ENCODE data around the gene SYVN1. TPM values are rescaled to one million over a fixed set of nuclear protein-coding genes. Genes with fewer than 3 reads are reported as not detected.

The SYVN1 gene
- total RNA-seq, 1 experiment from 2014 or later, result 34.8 TPM

DNA sequence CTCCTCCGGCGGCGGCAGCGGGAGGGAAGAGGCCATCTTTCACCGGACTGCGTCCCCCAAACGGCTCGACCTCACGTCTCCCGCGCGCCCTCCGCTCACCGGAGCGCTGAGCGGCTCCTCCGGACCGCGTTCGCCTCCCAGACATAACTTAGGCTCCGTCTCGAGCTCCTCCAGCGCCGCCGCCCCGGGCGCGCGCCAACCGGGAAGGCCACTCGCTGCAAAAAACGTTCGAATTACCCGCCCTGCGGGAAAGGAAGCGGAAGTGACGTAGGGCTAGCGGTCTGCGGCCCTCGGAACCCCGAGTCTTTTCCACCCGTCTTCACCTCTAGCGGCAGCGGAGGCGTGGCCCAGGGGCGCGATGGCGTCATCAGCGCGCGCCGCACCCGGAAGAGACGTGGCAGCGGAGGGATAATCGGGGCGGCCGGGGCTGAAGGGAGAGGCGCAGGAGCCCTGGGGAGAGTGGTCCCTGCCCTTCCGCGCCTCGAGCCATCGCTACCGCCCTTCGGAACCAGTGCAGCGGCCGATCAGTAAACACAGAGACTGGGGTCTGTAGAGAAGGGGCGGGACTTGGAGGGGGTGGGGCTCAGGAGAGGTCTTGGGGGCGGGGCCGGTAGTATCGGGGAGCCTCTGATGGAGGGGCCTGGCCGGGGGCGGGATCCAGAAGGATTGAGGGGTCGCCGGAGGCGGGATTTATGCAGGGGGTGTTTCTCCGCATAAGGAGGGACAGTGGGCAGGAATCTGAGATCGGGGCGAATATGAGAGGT, 50.3 kb downstream of the SYVN1 start, which contains the start of the genes CDCA5 and ZFPL1 (continued):
- no peak for TF ChIP-seq NR3C1 (CRISPR knock-in tag; conservative IDR thresholded peaks at IDR 0.05; ENCODE audit: low read depth)
- TF ChIP-seq, protein P1, sequence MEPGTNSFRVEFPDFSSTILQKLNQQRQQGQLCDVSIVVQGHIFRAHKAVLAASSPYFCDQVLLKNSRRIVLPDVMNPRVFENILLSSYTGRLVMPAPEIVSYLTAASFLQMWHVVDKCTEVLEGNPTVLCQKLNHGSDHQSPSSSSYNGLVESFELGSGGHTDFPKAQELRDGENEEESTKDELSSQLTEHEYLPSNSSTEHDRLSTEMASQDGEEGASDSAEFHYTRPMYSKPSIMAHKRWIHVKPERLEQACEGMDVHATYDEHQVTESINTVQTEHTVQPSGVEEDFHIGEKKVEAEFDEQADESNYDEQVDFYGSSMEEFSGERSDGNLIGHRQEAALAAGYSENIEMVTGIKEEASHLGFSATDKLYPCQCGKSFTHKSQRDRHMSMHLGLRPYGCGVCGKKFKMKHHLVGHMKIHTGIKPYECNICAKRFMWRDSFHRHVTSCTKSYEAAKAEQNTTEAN (CRISPR knock-in tag; IDR thresholded peaks at IDR 0.05), result no peak
- TF ChIP-seq, protein P2, sequence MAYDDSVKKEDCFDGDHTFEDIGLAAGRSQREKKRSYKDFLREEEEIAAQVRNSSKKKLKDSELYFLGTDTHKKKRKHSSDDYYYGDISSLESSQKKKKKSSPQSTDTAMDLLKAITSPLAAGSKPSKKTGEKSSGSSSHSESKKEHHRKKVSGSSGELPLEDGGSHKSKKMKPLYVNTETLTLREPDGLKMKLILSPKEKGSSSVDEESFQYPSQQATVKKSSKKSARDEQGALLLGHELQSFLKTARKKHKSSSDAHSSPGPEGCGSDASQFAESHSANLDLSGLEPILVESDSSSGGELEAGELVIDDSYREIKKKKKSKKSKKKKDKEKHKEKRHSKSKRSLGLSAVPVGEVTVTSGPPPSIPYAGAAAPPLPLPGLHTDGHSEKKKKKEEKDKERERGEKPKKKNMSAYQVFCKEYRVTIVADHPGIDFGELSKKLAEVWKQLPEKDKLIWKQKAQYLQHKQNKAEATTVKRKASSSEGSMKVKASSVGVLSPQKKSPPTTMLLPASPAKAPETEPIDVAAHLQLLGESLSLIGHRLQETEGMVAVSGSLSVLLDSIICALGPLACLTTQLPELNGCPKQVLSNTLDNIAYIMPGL (CRISPR knock-in tag; IDR thresholded peaks at IDR 0.05), result peak; percentile 56; the same call in 1 of the 2 replicates
- TF ChIP-seq, protein P3, sequence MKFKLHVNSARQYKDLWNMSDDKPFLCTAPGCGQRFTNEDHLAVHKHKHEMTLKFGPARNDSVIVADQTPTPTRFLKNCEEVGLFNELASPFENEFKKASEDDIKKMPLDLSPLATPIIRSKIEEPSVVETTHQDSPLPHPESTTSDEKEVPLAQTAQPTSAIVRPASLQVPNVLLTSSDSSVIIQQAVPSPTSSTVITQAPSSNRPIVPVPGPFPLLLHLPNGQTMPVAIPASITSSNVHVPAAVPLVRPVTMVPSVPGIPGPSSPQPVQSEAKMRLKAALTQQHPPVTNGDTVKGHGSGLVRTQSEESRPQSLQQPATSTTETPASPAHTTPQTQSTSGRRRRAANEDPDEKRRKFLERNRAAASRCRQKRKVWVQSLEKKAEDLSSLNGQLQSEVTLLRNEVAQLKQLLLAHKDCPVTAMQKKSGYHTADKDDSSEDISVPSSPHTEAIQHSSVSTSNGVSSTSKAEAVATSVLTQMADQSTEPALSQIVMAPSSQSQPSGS (CRISPR knock-in tag; IDR thresholded peaks at IDR 0.05; ENCODE audit: borderline replicate concordance, low read depth), result no peak
- TF ChIP-seq TCF7 (CRISPR knock-in tag; IDR thresholded peaks at IDR 0.05; ENCODE audit: low read depth), result peak; percentile 68; the same call in 1 of the 2 replicates
- TF ChIP-seq, protein P4, sequence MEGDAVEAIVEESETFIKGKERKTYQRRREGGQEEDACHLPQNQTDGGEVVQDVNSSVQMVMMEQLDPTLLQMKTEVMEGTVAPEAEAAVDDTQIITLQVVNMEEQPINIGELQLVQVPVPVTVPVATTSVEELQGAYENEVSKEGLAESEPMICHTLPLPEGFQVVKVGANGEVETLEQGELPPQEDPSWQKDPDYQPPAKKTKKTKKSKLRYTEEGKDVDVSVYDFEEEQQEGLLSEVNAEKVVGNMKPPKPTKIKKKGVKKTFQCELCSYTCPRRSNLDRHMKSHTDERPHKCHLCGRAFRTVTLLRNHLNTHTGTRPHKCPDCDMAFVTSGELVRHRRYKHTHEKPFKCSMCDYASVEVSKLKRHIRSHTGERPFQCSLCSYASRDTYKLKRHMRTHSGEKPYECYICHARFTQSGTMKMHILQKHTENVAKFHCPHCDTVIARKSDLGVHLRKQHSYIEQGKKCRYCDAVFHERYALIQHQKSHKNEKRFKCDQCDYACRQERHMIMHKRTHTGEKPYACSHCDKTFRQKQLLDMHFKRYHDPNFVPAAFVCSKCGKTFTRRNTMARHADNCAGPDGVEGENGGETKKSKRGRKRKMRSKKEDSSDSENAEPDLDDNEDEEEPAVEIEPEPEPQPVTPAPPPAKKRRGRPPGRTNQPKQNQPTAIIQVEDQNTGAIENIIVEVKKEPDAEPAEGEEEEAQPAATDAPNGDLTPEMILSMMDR (IDR thresholded peaks at IDR 0.05), result no peak
- TF ChIP-seq TEAD4 (CRISPR knock-in tag; IDR thresholded peaks at IDR 0.05), result peak; percentile 62; the same call in 1 of the 2 replicates
- TF ChIP-seq, protein P5, sequence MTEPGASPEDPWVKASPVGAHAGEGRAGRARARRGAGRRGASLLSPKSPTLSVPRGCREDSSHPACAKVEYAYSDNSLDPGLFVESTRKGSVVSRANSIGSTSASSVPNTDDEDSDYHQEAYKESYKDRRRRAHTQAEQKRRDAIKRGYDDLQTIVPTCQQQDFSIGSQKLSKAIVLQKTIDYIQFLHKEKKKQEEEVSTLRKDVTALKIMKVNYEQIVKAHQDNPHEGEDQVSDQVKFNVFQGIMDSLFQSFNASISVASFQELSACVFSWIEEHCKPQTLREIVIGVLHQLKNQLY (CRISPR knock-in tag; IDR thresholded peaks at IDR 0.05), result no peak
- TF ChIP-seq, protein P6, sequence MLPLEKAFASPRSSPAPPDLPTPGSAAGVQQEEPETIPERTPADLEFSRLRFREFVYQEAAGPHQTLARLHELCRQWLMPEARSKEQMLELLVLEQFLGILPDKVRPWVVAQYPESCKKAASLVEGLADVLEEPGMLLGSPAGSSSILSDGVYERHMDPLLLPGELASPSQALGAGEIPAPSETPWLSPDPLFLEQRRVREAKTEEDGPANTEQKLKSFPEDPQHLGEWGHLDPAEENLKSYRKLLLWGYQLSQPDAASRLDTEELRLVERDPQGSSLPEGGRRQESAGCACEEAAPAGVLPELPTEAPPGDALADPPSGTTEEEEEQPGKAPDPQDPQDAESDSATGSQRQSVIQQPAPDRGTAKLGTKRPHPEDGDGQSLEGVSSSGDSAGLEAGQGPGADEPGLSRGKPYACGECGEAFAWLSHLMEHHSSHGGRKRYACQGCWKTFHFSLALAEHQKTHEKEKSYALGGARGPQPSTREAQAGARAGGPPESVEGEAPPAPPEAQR (CRISPR knock-in tag; IDR thresholded peaks at IDR 0.05), result no peak
- no peak for TF ChIP-seq ZBTB21 (CRISPR knock-in tag; IDR thresholded peaks at IDR 0.05; ENCODE audit: borderline replicate concordance)
- TF ChIP-seq, protein P7, sequence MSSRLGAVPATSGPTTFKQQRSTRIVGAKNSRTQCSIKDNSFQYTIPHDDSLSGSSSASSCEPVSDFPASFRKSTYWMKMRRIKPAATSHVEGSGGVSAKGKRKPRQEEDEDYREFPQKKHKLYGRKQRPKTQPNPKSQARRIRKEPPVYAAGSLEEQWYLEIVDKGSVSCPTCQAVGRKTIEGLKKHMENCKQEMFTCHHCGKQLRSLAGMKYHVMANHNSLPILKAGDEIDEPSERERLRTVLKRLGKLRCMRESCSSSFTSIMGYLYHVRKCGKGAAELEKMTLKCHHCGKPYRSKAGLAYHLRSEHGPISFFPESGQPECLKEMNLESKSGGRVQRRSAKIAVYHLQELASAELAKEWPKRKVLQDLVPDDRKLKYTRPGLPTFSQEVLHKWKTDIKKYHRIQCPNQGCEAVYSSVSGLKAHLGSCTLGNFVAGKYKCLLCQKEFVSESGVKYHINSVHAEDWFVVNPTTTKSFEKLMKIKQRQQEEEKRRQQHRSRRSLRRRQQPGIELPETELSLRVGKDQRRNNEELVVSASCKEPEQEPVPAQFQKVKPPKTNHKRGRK (CRISPR knock-in tag; IDR thresholded peaks at IDR 0.05; ENCODE audit: borderline replicate concordance), result no peak
- no peak for TF ChIP-seq ZNF138 (CRISPR knock-in tag; conservative IDR thresholded peaks at IDR 0.05)
- TF ChIP-seq, protein P8, sequence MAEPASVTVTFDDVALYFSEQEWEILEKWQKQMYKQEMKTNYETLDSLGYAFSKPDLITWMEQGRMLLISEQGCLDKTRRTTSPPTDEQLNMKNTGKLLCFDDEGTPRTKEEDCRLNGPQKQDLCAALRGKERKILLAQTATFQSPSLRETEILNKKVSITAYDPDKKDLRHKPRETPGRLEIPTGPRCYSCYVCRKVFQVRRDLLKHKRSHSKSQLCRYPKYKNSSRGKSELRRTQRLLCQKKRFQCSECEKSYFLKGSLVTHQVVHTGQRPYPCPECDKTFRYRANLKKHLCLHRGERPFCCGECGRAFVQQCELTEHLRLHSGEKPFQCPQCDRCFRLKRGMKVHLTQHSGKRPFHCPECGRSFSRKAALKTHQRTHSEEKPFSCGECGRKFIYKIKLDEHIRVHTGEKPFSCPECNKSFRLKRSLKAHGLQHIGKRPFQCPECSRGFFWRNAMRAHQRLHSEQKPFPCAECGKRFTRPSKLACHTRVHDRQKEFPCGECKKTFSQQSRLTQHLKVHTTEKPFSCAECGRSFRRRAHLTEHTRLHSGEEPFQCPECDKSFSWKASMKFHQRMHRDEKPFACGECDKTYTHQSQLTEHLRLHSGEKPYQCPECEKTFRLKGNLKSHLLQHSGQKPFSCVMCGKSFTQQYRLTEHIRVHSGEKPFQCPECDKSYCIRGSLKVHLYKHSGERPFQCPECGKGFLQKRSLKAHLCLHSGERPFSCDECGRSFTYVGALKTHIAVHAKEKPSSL (CRISPR knock-in tag; conservative IDR thresholded peaks at IDR 0.05), result no peak
- TF ChIP-seq FOXJ3 (CRISPR knock-in tag; IDR thresholded peaks at IDR 0.05; ENCODE audit: borderline replicate concordance), result no peak
- no peak for TF ChIP-seq MXD4 (CRISPR knock-in tag; IDR thresholded peaks at IDR 0.05; ENCODE audit: borderline replicate concordance)
- no peak for TF ChIP-seq CBFB (CRISPR knock-in tag; IDR thresholded peaks at IDR 0.05; ENCODE audit: low read depth)
- peak; percentile 80 for TF ChIP-seq GABPB1 (CRISPR knock-in tag; IDR thresholded peaks at IDR 0.05)
- TF ChIP-seq, protein P9, sequence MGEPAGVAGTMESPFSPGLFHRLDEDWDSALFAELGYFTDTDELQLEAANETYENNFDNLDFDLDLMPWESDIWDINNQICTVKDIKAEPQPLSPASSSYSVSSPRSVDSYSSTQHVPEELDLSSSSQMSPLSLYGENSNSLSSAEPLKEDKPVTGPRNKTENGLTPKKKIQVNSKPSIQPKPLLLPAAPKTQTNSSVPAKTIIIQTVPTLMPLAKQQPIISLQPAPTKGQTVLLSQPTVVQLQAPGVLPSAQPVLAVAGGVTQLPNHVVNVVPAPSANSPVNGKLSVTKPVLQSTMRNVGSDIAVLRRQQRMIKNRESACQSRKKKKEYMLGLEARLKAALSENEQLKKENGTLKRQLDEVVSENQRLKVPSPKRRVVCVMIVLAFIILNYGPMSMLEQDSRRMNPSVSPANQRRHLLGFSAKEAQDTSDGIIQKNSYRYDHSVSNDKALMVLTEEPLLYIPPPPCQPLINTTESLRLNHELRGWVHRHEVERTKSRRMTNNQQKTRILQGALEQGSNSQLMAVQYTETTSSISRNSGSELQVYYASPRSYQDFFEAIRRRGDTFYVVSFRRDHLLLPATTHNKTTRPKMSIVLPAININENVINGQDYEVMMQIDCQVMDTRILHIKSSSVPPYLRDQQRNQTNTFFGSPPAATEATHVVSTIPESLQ (CRISPR knock-in tag; IDR thresholded peaks at IDR 0.05), result no peak
- no peak for TF ChIP-seq JAZF1 (CRISPR knock-in tag; IDR thresholded peaks at IDR 0.05)
- 0 out of 2 replicates have a peak, but pooled peaks have one; percentile 5 for TF ChIP-seq RELA (CRISPR knock-in tag; IDR thresholded peaks at IDR 0.05; ENCODE audit: borderline replicate concordance)
- TF ChIP-seq CREM (CRISPR knock-in tag; IDR thresholded peaks at IDR 0.05), result peak; percentile 99
